ENCODE data around the gene ACBD4.

DNA sequence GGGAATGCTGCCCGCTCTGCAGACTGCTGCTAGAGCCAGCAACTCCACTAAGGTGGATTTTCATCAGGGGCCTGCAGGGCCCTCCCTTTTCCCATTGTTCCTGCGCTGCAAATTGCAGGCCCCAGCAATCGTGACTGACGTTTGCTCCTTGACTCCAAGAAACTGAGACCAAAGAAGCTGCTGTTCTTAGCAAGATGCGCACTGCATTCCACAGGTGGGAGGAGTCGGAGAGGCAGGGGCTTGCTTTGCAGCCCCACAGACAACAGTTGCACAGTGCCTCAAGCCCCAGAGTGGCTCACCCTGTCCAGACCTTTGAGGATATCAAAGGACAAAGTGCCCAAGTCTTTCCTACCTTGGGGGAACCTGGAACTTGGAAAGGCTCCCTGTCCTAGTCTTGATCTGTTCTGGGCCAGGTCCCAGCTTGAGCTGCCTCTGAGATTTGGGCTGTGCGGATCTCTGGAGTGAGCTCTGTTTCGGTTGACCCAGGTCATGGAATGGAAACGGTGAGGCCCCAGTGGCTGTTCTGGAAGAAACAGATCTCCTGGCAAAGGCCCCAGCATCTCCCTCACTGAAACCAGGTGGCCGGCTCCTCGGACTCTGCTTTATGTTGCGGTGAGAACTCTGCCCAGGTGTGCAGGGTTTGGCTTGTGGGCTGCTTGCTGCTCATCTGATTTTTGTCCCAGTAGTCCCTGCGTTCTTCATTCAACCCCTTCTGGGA lies 28.0 kb upstream of the ACBD4 start:
- TF ChIP-seq, protein P1, sequence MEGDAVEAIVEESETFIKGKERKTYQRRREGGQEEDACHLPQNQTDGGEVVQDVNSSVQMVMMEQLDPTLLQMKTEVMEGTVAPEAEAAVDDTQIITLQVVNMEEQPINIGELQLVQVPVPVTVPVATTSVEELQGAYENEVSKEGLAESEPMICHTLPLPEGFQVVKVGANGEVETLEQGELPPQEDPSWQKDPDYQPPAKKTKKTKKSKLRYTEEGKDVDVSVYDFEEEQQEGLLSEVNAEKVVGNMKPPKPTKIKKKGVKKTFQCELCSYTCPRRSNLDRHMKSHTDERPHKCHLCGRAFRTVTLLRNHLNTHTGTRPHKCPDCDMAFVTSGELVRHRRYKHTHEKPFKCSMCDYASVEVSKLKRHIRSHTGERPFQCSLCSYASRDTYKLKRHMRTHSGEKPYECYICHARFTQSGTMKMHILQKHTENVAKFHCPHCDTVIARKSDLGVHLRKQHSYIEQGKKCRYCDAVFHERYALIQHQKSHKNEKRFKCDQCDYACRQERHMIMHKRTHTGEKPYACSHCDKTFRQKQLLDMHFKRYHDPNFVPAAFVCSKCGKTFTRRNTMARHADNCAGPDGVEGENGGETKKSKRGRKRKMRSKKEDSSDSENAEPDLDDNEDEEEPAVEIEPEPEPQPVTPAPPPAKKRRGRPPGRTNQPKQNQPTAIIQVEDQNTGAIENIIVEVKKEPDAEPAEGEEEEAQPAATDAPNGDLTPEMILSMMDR (IDR thresholded peaks at IDR 0.05 in 4 of 5, conservative IDR thresholded peaks at IDR 0.05 in 1 of 5) = no peak
- TF ChIP-seq POLR2A (IDR thresholded peaks at IDR 0.05) = no peak

Measured in gastrocnemius medialis (tissue), 4 donors.